IMR-90 (cell line): Measurements from ENCODE around the gene ABI3BP. TPM values are rescaled to one million over a fixed set of nuclear protein-coding genes. Genes with fewer than 3 reads are reported as not detected.

Experiments used
- ATAC-seq: fragments of 200-7000 bp; cut with Tn5 transposase; 2 replicates; pipeline ENCODE4 v1.9.1; 2020; ENCODE audit warnings: low read depth, mild to moderate bottlenecking, moderate library complexity
- BruUV-seq: library from RNA; stranded (reverse); fragments of 400-500 nt; replicated peaks from 2 replicates; lab custom pipeline; 2021; lab: Mats Ljungman, UMichigan
- CTCF ChIA-PET: fragments of 300-600 bp; formaldehyde crosslinking; extraction: SDS; loops from one replicate; lab custom pipeline; 2021; ENCODE audit warnings: antibody characterized with exemption; lab: Yijun Ruan, JAX
- POLR2A ChIA-PET: fragments of 300-600 bp; sonication (Branson Sonifier 250); formaldehyde crosslinking; loops from one replicate; lab custom pipeline; 2022; ENCODE audit warnings: antibody characterized with exemption; ENCODE audit not compliant: unreplicated experiment; lab: Charles Lee
- DNase-seq: peaks from one replicate; pipeline ENCODE4 v3.0.0; 2013
- H2AFZ ChIP-seq: replicated peaks from 2 replicates; pipeline ENCODE3; 2013; ENCODE audit warnings: low read length, mild to moderate bottlenecking; ENCODE audit not compliant: poor library complexity
- H2AK5ac ChIP-seq: 2 replicates; pipeline ENCODE4 v1.6.1; 2013; ENCODE audit warnings: low read depth, low read length, inconsistent platforms
- H2AK9ac ChIP-seq: replicated peaks from 2 replicates; pipeline ENCODE3; 2013; ENCODE audit warnings: mild to moderate bottlenecking, low read depth, low read length, moderate library complexity; ENCODE audit not compliant: poor library complexity
- H2BK120ac ChIP-seq: 2 replicates; pipeline ENCODE4 v1.6.1; 2013; ENCODE audit warnings: low read depth, low read length, inconsistent platforms
- H2BK15ac ChIP-seq: 3 replicates; pipeline ENCODE4 v1.6.1; 2013; ENCODE audit warnings: low read depth, low read length, inconsistent platforms
- H2BK20ac ChIP-seq: 2 replicates; pipeline ENCODE4 v1.6.1; 2013; ENCODE audit warnings: low read depth, mild to moderate bottlenecking, inconsistent platforms, low read length, moderate library complexity
- H2BK5ac ChIP-seq: 2 replicates; pipeline ENCODE4 v1.6.1; 2013; ENCODE audit warnings: mild to moderate bottlenecking, low read depth, low read length, inconsistent platforms; ENCODE audit not compliant: poor library complexity, severe bottlenecking
- H3K14ac ChIP-seq: replicated peaks from 2 replicates; pipeline ENCODE4 v1.6.1; 2013; ENCODE audit warnings: low read depth, low read length, inconsistent platforms
- H3K18ac ChIP-seq: 2 replicates; pipeline ENCODE4 v1.6.1; 2013; ENCODE audit warnings: low read depth, low read length, control low read depth
- H3K23ac ChIP-seq: 2 replicates; pipeline ENCODE4 v1.6.1; 2013; ENCODE audit warnings: low read depth, low read length, inconsistent platforms
- H3K27ac ChIP-seq: 2 replicates; pipeline ENCODE4 v1.5.1; 2013; ENCODE audit warnings: mild to moderate bottlenecking, control low read depth, low read length; ENCODE audit not compliant: insufficient read depth
- H3K27me3 ChIP-seq: 2 replicates; pipeline ENCODE4 v1.6.1; 2013; ENCODE audit warnings: low read length; ENCODE audit not compliant: control insufficient read depth, insufficient read depth
- H3K36me3 ChIP-seq: 2 replicates; pipeline ENCODE4 v1.6.1; 2013; ENCODE audit warnings: low read length, mixed read lengths; ENCODE audit not compliant: control insufficient read depth, insufficient read depth
- H3K4ac ChIP-seq: 2 replicates; pipeline ENCODE4 v1.6.1; 2013; ENCODE audit warnings: low read depth, low read length, inconsistent platforms
- H3K4me1 ChIP-seq: 2 replicates; pipeline ENCODE4 v1.6.1; 2013; ENCODE audit warnings: low read length, mixed read lengths; ENCODE audit not compliant: control insufficient read depth, insufficient read depth
- H3K4me2 ChIP-seq: 2 replicates; pipeline ENCODE4 v1.6.1; 2013; ENCODE audit warnings: low read depth, mild to moderate bottlenecking, control low read depth, low read length, moderate library complexity
- H3K4me3 ChIP-seq: 2 replicates; pipeline ENCODE4 v1.5.1; 2013; ENCODE audit warnings: low read depth, mild to moderate bottlenecking, control low read depth, low read length, moderate library complexity; ENCODE audit not compliant: insufficient read depth
- H3K56ac ChIP-seq: 2 replicates; pipeline ENCODE4 v1.6.1; 2013; ENCODE audit warnings: low read length, inconsistent platforms; ENCODE audit not compliant: insufficient read depth; ENCODE audit errors: extremely low read depth
- H3K79me1 ChIP-seq, 2 experiments: 2 replicates each; pipeline ENCODE4 v1.6.1; 2013; ENCODE audit warnings: low read length in 2 of 2, inconsistent platforms in 1 of 2, low read depth in 1 of 2
- H3K9ac ChIP-seq: 2 replicates; pipeline ENCODE4 v1.6.1; 2013; ENCODE audit warnings: low read depth, low read length, control low read depth
- H3K9me1 ChIP-seq: 2 replicates; pipeline ENCODE4 v1.6.1; 2013; ENCODE audit warnings: low read length, inconsistent platforms; ENCODE audit not compliant: insufficient read depth
- H3K9me3 ChIP-seq: 2 replicates; pipeline ENCODE4 v1.6.1; 2013; ENCODE audit warnings: low read length; ENCODE audit not compliant: control insufficient read depth, insufficient read depth
- H4K20me1 ChIP-seq: 2 replicates; pipeline ENCODE4 v1.6.1; 2013; ENCODE audit warnings: low read length, inconsistent platforms; ENCODE audit not compliant: insufficient read depth
- H4K5ac ChIP-seq: 2 replicates; pipeline ENCODE4 v1.6.1; 2013; ENCODE audit warnings: mild to moderate bottlenecking, low read depth, low read length, control low read depth
- H4K8ac ChIP-seq, 2 experiments: 2 replicates each; pipeline ENCODE4 v1.6.1; 2013; ENCODE audit warnings: low read depth in 2 of 2, low read length in 2 of 2, control low read depth in 1 of 2, inconsistent platforms in 1 of 2
- H4K91ac ChIP-seq: 2 replicates; pipeline ENCODE4 v1.6.1; 2013; ENCODE audit warnings: low read depth, low read length, inconsistent platforms; ENCODE audit not compliant: insufficient read depth
- BHLHE40 ChIP-seq: fragments of 150-350 bp; IDR thresholded peaks from 2 replicates; pipeline ENCODE4 v1.6.1; 2016; ENCODE audit warnings: mild to moderate bottlenecking, low read depth, low read length
- MAFK ChIP-seq: IDR thresholded peaks from 2 replicates; pipeline ENCODE4 v1.6.1; 2012; ENCODE audit warnings: low read depth, low read length, improper control_type of control experiment
- WGBS, 2 experiments: methylation state at CpG; one replicate each; pipeline versions ENCODE4 v1.1.5 to v1.1.7; 2013; ENCODE audit warnings: missing lambda C conversion rate in 2 of 2; ENCODE audit not compliant: insufficient read length in 1 of 2; ENCODE audit errors: extremely low coverage in 2 of 2; 5-methylcytosine and 5-hydroxymethylcytosine counted together
- dilution Hi-C: fragments of 300-500 bp; cut with HindIII; formaldehyde crosslinking; loops from one replicate; pipeline ENCODE4 v1.14.3; 2018; ENCODE audit warnings: low sequenced_read_pairs; ENCODE audit not compliant: unreplicated experiment
- in situ Hi-C: fragments of 300-500 bp; cut with MboI; formaldehyde crosslinking; loops from 3 replicates; pipeline ENCODE4 v1.14.3; 2019; ENCODE audit warnings: low sequenced_read_pairs, inconsistent platforms, mixed read lengths
- intact Hi-C: fragments of 100-400 bp; cut with micrococcal nuclease; formaldehyde crosslinking; loops from 2 replicates; pipeline ENCODE4 v1.10.0; 2022
- polyA plus RNA-seq, 3 experiments: library from polyadenylated mRNA; depleted of rRNA; stranded (reverse); fragments of >200 nt; gene quantifications; 2 replicates each; pipeline ENCODE4 v1.2.3, GENCODE V29; 2012; ENCODE audit warnings: low replicate concordance in 1 of 3
- total RNA-seq: library from RNA; depleted of rRNA; stranded (reverse); fragments of >200 nt; gene quantifications from 2 replicates; pipeline ENCODE4 v1.2.3, GENCODE V29; 2012
- TF ChIP-seq, protein P1 (sequence below): fragments of 150-350 bp; IDR thresholded peaks from 2 replicates; pipeline ENCODE4 v1.6.1; 2017; ENCODE audit warnings: mild to moderate bottlenecking, antibody characterized with exemption, low read length, low read depth

Gene ABI3BP
- total and polyA plus RNA-seq, 2 of the 4 experiments (the other 2 are of a cell fraction), result 3.0 to 26.7 TPM

DNA sequence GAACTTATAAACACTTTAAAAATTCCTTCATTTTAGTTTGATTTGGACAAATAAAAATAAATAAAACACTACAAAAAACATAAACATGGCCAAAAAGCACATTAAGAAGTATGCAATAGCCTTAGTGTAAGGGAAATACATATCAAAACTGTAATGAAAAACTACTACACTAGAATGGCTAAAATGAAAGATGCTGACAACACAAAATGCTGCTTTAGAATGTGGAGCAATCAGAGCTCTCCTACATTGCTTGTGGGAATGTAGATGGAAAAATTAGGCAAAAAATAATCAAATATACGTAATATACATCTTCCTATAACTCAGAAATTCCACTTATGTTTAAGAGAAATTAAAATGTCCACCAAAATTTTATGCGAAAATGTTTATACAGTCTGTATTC lies 96.2 kb downstream of the ABI3BP start:
- Histone ChIP-seq H3K9me3 (no peaks in the 10 kb centered on the region), H3K18ac (no peak overlapping the region), H3K9ac (no peak overlapping the region), H3K4me1 (no peaks in the 10 kb centered on the region), H4K8ac (no peak overlapping the region), H4K5ac (no peak overlapping the region), H2AK5ac (no peak overlapping the region), H3K27ac (no peak overlapping the region), H3K4me3 (no peak overlapping the region), H2BK15ac (no peak overlapping the region), H3K27me3 (no peaks in the 10 kb centered on the region), H2BK5ac (no peak overlapping the region), H4K20me1 (no peaks in the 10 kb centered on the region), H3K4me2 (no peak overlapping the region), H3K23ac (no peak overlapping the region), H3K4ac (no peak overlapping the region), H3K79me1 (no peaks in the 10 kb centered on the region), H3K36me3 (no peaks in the 10 kb centered on the region), H3K56ac (no peak overlapping the region), H2AFZ (no peak overlapping the region), H3K14ac (no peak overlapping the region), H2AK9ac (no peak overlapping the region), H2BK120ac (no peak overlapping the region), H3K9me1 (no peaks in the 10 kb centered on the region), H4K91ac (no peak overlapping the region), H2BK20ac (no peak overlapping the region)
- BruUV-seq, result no TSS peak
- no peak for ATAC-seq
- TF ChIP-seq, protein P1, sequence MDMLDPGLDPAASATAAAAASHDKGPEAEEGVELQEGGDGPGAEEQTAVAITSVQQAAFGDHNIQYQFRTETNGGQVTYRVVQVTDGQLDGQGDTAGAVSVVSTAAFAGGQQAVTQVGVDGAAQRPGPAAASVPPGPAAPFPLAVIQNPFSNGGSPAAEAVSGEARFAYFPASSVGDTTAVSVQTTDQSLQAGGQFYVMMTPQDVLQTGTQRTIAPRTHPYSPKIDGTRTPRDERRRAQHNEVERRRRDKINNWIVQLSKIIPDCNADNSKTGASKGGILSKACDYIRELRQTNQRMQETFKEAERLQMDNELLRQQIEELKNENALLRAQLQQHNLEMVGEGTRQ, result no peak
- TF ChIP-seq BHLHE40 (no peak), MAFK (peak; percentile 66)
- POLR2A ChIA-PET, result no interaction called here
- DNase-seq, result no peak
- intact Hi-C loops (loop anchor here (10.0 kb wide), 1 partner anchor 668 kb away; the partner anchor contains the start of gene TRMT10C), dilution Hi-C loops (no loop called here), in situ Hi-C loops (no loop called here)
- no CpG with 5 or more reads among the region's 2 CpGs for WGBS, 2 experiments
- CTCF ChIA-PET, result interaction anchor here (0.6 to 0.9 kb wide), 2 partner anchors 113 to 299 kb away, joined by 3 read pairs; no protein-coding TSS in a partner anchor
